Vagina (tissue), 2 donors: ENCODE measurements around the gene UBE2F. TPM values are rescaled to one million over a fixed set of nuclear protein-coding genes. Genes with fewer than 3 reads are reported as not detected.

ENCODE experiments used
- DNase-seq, 2 donors: peaks; one replicate each; pipeline ENCODE4 v3.0.0-alpha.2; 2017; ENCODE audit errors: extremely low spot score in 2 of 2
- H3K27ac ChIP-seq: fragments of 200-600 bp; sonication (generic); one replicate; pipeline ENCODE4 v1.5.1; 2019
- H3K27me3 ChIP-seq: fragments of 200-600 bp; sonication (generic); one replicate; pipeline ENCODE4 v1.5.1; 2019
- H3K36me3 ChIP-seq, 2 donors: fragments of 200-600 bp; sonication (generic); one replicate each; pipeline ENCODE4 v1.5.1; 2017 to 2019
- H3K4me1 ChIP-seq: fragments of 200-600 bp; sonication (generic); one replicate; pipeline ENCODE4 v1.5.1; 2019
- H3K4me3 ChIP-seq, 2 donors: fragments of 200-600 bp; sonication (generic); 1 replicate in 1 of 2; 2 replicates in 1 of 2; pipeline ENCODE4 v1.5.1; 2016 to 2019
- H3K9me3 ChIP-seq: fragments of 200-600 bp; sonication (generic); one replicate; pipeline ENCODE4 v1.5.1; 2019
- POLR2A ChIP-seq, 2 donors: fragments of 450-650 bp; IDR thresholded peaks; one replicate each; pipeline ENCODE4 v1.6.1; 2017; ENCODE audit warnings: antibody characterized with exemption in 2 of 2, mild to moderate bottlenecking in 2 of 2, moderate library complexity in 2 of 2
- POLR2AphosphoS5 ChIP-seq, 2 donors: sonication (generic); formaldehyde crosslinking; IDR thresholded peaks; one replicate each; pipeline ENCODE4 v1.9.0; 2017; ENCODE audit warnings: antibody characterized with exemption in 2 of 2, mild to moderate bottlenecking in 2 of 2, low read depth in 1 of 2; ENCODE audit not compliant: insufficient read depth in 1 of 2
- intact Hi-C: fragments of 100-400 bp; cut with DNase I; formaldehyde crosslinking; loops from one replicate; pipeline ENCODE4 v1.15.1; 2023
- total RNA-seq: library from RNA; depleted of rRNA; stranded (reverse); fragments of >200 nt; gene quantifications from one replicate; pipeline ENCODE4 v1.2.3, GENCODE V29; 2016
- TF ChIP-seq, protein P1 (sequence below), 3 experiments: fragments of 450-650 bp in 2 of 3; fragments of 200-600 bp in 1 of 3; sonication (generic) in 1 of 3; IDR thresholded peaks; one replicate each; pipeline ENCODE4 v1.5.1; 2017 to 2019; ENCODE audit warnings: antibody characterized with exemption in 3 of 3, mild to moderate bottlenecking in 2 of 3, moderate library complexity in 2 of 3

The UBE2F gene
- total RNA-seq, 1 donor from 2014 or later: 57.0 TPM

GRCh38 chr2:238022594-238023157 lies 55.9 kb downstream of the UBE2F start:
- Histone ChIP-seq H3K4me3 (no peak overlapping the region), H3K27me3 (no peaks in the 10 kb centered on the region), H3K27ac (no peak overlapping the region), H3K36me3 (peaks cover 0 to 14% of the 10 kb centered on the region in 2 donors), H3K9me3 (no peaks in the 10 kb centered on the region), H3K4me1 (no peaks in the 10 kb centered on the region)
- TF ChIP-seq, protein P1, sequence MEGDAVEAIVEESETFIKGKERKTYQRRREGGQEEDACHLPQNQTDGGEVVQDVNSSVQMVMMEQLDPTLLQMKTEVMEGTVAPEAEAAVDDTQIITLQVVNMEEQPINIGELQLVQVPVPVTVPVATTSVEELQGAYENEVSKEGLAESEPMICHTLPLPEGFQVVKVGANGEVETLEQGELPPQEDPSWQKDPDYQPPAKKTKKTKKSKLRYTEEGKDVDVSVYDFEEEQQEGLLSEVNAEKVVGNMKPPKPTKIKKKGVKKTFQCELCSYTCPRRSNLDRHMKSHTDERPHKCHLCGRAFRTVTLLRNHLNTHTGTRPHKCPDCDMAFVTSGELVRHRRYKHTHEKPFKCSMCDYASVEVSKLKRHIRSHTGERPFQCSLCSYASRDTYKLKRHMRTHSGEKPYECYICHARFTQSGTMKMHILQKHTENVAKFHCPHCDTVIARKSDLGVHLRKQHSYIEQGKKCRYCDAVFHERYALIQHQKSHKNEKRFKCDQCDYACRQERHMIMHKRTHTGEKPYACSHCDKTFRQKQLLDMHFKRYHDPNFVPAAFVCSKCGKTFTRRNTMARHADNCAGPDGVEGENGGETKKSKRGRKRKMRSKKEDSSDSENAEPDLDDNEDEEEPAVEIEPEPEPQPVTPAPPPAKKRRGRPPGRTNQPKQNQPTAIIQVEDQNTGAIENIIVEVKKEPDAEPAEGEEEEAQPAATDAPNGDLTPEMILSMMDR (IDR thresholded peaks at IDR 0.05): no peak
- TF ChIP-seq POLR2A (IDR thresholded peaks at IDR 0.05) (no peak), POLR2AphosphoS5 (IDR thresholded peaks at IDR 0.05; ENCODE audit: insufficient read depth in 1 of 2, low read depth in 1 of 2) (no peak)
- intact Hi-C loops: no loop called here
- no peak for DNase-seq

GRCh38 chr2:238023608-238024007 lies 56.8 kb downstream of the UBE2F start:
- H3K27ac ChIP-seq: no peak overlapping the region
- H3K4me1 ChIP-seq: no peaks in the 10 kb centered on the region
- no peak overlapping the region for H3K4me3 ChIP-seq
- H3K9me3 ChIP-seq: no peaks in the 10 kb centered on the region
- TF ChIP-seq, protein P1 (IDR thresholded peaks at IDR 0.05): no peak
- no peak for TF ChIP-seq POLR2A (IDR thresholded peaks at IDR 0.05)
- no peak for TF ChIP-seq POLR2AphosphoS5 (IDR thresholded peaks at IDR 0.05; ENCODE audit: insufficient read depth in 1 of 2, low read depth in 1 of 2)
- DNase-seq: no peak
- H3K27me3 ChIP-seq: no peaks in the 10 kb centered on the region
- intact Hi-C loops: no loop called here
- H3K36me3 ChIP-seq: peaks cover 0 to 14% of the 10 kb centered on the region in 2 donors

GRCh38 chr2:238024986-238025385 lies 58.2 kb downstream of the UBE2F start:
- Histone ChIP-seq H3K27ac (no peak overlapping the region), H3K36me3 (peaks cover 0 to 15% of the 10 kb centered on the region in 2 donors), H3K9me3 (no peaks in the 10 kb centered on the region), H3K4me1 (no peaks in the 10 kb centered on the region), H3K27me3 (no peaks in the 10 kb centered on the region), H3K4me3 (no peak overlapping the region)
- no peak for DNase-seq
- intact Hi-C loops: no loop called here
- TF ChIP-seq POLR2A (IDR thresholded peaks at IDR 0.05): no peak
- TF ChIP-seq, protein P1 (IDR thresholded peaks at IDR 0.05): no peak
- TF ChIP-seq POLR2AphosphoS5 (IDR thresholded peaks at IDR 0.05; ENCODE audit: insufficient read depth in 1 of 2, low read depth in 1 of 2): no peak

DNA sequence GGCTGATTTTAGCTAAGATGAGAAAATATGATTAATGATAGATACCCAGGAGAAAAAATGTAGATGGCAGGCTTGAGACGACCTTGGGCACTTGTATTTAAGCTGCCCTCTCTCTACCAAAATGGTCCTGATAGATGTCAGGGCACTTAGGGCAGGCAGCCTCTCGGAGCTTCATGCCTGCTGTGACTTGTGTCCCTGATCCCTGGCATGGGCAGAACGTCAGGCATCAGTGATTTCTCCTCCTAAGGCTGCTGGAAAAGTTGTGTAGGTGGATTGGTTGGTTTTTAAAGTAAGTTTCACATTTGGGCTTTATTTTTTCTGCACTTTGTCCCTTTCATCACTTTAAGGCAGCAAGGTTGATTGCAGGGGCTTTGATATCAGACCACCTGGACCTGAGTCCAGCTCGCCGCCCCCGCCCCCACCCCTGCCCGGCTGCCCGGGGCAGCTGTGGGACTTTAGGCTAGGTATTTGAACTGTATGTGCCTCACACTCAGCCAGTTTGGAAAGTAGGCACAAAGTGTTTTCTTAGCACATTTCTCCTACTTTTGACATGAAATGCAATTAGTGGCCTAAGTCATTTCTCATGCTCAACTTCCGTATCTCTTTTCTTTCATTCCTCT lies 59.0 kb downstream of the UBE2F start:
- DNase-seq: no peak
- no peaks in the 10 kb centered on the region for H3K9me3 ChIP-seq
- intact Hi-C loops: no loop called here
- no peak overlapping the region for H3K27ac ChIP-seq
- no peaks in the 10 kb centered on the region for H3K4me1 ChIP-seq
- H3K27me3 ChIP-seq: no peaks in the 10 kb centered on the region
- no peak overlapping the region for H3K4me3 ChIP-seq
- no peak for TF ChIP-seq POLR2AphosphoS5 (IDR thresholded peaks at IDR 0.05; ENCODE audit: insufficient read depth in 1 of 2, low read depth in 1 of 2)
- TF ChIP-seq, protein P1 (IDR thresholded peaks at IDR 0.05): no peak
- TF ChIP-seq POLR2A (IDR thresholded peaks at IDR 0.05): no peak
- peaks cover 0 to 24% of the 10 kb centered on the region in 2 donors for H3K36me3 ChIP-seq

GRCh38 chr2:238027058-238027457 lies 60.2 kb downstream of the UBE2F start:
- H3K4me3 ChIP-seq: no peak overlapping the region
- intact Hi-C loops: no loop called here
- H3K27me3 ChIP-seq: no peaks in the 10 kb centered on the region
- DNase-seq: no peak
- H3K4me1 ChIP-seq: no peaks in the 10 kb centered on the region
- no peaks in the 10 kb centered on the region for H3K9me3 ChIP-seq
- peaks cover 0 to 30% of the 10 kb centered on the region in 2 donors for H3K36me3 ChIP-seq
- no peak overlapping the region for H3K27ac ChIP-seq
- TF ChIP-seq POLR2A (IDR thresholded peaks at IDR 0.05) (no peak), POLR2AphosphoS5 (IDR thresholded peaks at IDR 0.05; ENCODE audit: insufficient read depth in 1 of 2, low read depth in 1 of 2) (no peak)
- TF ChIP-seq, protein P1 (IDR thresholded peaks at IDR 0.05): no peak
